Heart left ventricle (tissue), 16 donors: ENCODE measurements around the gene ZMYM2. TPM values are rescaled to one million over a fixed set of nuclear protein-coding genes. Genes with fewer than 3 reads are reported as not detected.
A peak's percentile ranks its signal among the peaks of the same experiment; 100 is the strongest.

Experiments
- ATAC-seq, 4 donors: fragments of 200-7000 bp; cut with Tn5 transposase; one replicate each; pipeline ENCODE4 v1.9.1; 2020 to 2022; ENCODE audit warnings: moderate library complexity in 4 of 4, mild to moderate bottlenecking in 3 of 4, moderate number of reproducible peaks in 1 of 4
- DNase-seq, 5 donors: peaks; one replicate each; pipeline ENCODE4 v3.0.0-alpha.2; 2020
- H3K27ac ChIP-seq, 12 donors: fragments of 200-600 bp; sonication (generic) in 4 of 12; one replicate each; pipeline versions ENCODE4 v1.5.0 to v1.8.0; 2016 to 2022; ENCODE audit warnings: mild to moderate bottlenecking in 2 of 12
- H3K27me3 ChIP-seq, 9 donors: fragments of 200-600 bp; sonication (generic) in 2 of 9; one replicate each; pipeline versions ENCODE4 v1.5.1 to v1.8.0; 2016 to 2022; ENCODE audit warnings: mild to moderate bottlenecking in 3 of 9
- H3K36me3 ChIP-seq, 9 donors: fragments of 200-600 bp; sonication (generic) in 2 of 9; one replicate each; pipeline versions ENCODE4 v1.5.0 to v1.8.0; 2018 to 2022; ENCODE audit warnings: mild to moderate bottlenecking in 2 of 9
- H3K4me1 ChIP-seq, 12 donors: fragments of 200-600 bp; sonication (generic) in 4 of 12; one replicate each; pipeline versions ENCODE4 v1.5.0 to v1.8.0; 2016 to 2022; ENCODE audit warnings: mild to moderate bottlenecking in 3 of 12
- H3K4me3 ChIP-seq, 12 donors: fragments of 200-600 bp; sonication (generic) in 4 of 12; one replicate each; pipeline versions ENCODE4 v1.5.0 to v1.8.0; 2017 to 2022; ENCODE audit warnings: mild to moderate bottlenecking in 9 of 12, moderate library complexity in 4 of 12
- H3K9me3 ChIP-seq, 12 donors: fragments of 200-600 bp; sonication (generic) in 4 of 12; one replicate each; pipeline versions ENCODE4 v1.5.0 to v1.8.0; 2016 to 2022; ENCODE audit warnings: mild to moderate bottlenecking in 1 of 12
- CTCF ChIP-seq, 12 donors: fragments of 200-600 bp; sonication (generic) in 4 of 12; IDR thresholded peaks; one replicate each; pipeline versions ENCODE4 v1.5.0 to v1.8.0; 2018 to 2022; ENCODE audit warnings: antibody characterized with exemption in 12 of 12, mild to moderate bottlenecking in 5 of 12
- POLR2A ChIP-seq, 2 donors: fragments of 450-650 bp; IDR thresholded peaks; one replicate each; pipeline ENCODE4 v1.6.1; 2017; ENCODE audit warnings: antibody characterized with exemption in 2 of 2, mild to moderate bottlenecking in 2 of 2, moderate library complexity in 2 of 2
- WGBS, 4 donors: extraction: QIAGEN DNeasy Blood & Tissue Kit in 2 of 4; methylation state at CpG; one replicate each; pipeline versions ENCODE4 v1.1.5 to v1.1.7; 2013 to 2018; 5-methylcytosine and 5-hydroxymethylcytosine counted together
- intact Hi-C, 10 donors: fragments of 100-400 bp; cut with DNase I; formaldehyde crosslinking; loops; one replicate each; pipeline versions ENCODE4 v1.11.1 to v1.14.2; 2022
- polyA plus RNA-seq, 2 donors: library from polyadenylated mRNA; stranded (reverse); fragments of 200-250 nt; gene quantifications; one replicate each; pipeline ENCODE4 v1.2.3, GENCODE V29; 2013
- total RNA-seq, 9 donors: library from RNA; depleted of rRNA in 2 of 9; stranded (reverse); fragments of >200 nt in 2 of 9; fragmentation: NEBNext Ultra II Directional in 3 of 9; extraction: Animal tissue kit (Norgen Biotek cat#: 25700) in 3 of 9; gene quantifications; one replicate each; pipeline versions ENCODE4 v1.1.0 to v1.2.4, GENCODE V29; 2016 to 2023
- donor health status: ischemic (EF 13 %, LVEDD 7.1; RV severe dilation, severe dysfunction).
- donor health status: healthy with polysubstance abuse.
- donor health status: DM: no; HTN: yes; CAD: no.
- donor health status: DM: no; HTN: no; CAD: no.
- donor health status: ischemic (EF 25% LVEDD 6.9; RV normal size, moderate dysfunction).
- donor health status: ischemic (EF 25% LVEDD 5.7; RV mildly dilated, moderate dysfunction).
- donor health status: healthy.
- donor health status: DM: yes; HTN: yes; CAD: no.
- donor health status: ischemic (EF 35%, LVEDD 5.7; RV mildly dilated, moderate dysfunction).
- donor health status: nonischemic (EF 11% LVEDD 7.7; RV severe dilation, severe dysfunction).
- donor health status: DM: yes; HTN: yes; CAD: no.
- donor health status: PGD.
- donor health status: ischemic (EF 29% LVEDD 5.4; RV normal size, mild dysfunction).
- donor health status: nonischemic (EF 23%, LVEDD 6.1; RV moderate dilation, normal function).

Gene ZMYM2
- total and polyA plus RNA-seq, 11 donors: 11.2 to 69.3 (median 51.9) TPM

DNA sequence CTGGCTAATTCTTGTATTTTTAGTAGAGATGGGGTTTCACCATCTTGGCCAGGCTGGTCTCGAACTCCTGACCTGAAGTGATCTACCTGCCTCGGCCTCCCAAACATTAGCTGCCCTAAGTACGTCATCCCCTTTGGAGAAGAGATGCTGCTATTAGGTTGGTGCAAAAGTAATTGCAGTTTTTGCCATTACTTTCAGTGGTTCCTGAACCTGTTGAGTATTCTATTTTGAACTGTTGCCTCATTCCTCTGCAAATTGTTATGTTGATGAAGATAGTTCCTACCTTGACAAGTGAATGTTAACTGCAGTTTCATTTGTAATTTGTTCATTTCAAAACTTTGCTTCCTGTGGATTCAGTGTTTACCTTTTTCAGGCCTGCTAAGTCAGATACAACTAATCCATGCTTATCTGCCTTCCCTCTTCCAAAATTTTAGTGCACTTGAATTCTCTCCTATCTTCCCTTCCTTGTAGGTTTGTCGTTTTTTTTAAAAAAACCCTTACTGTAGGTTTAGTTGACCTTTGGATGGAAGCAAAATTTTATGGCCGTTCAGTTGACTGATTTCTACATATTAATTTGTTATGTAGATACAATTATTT lies 24.0 kb downstream of the ZMYM2 start:
- H3K4me1 ChIP-seq: peaks cover 0 to 21% (median 7%) of the 10 kb centered on the region in 12 donors
- 83 to 89% (median 85%) methylated on average over 5 of the region's 5 CpGs for WGBS, 4 donors
- TF ChIP-seq POLR2A (IDR thresholded peaks at IDR 0.05): no peak
- no peak for TF ChIP-seq CTCF (IDR thresholded peaks at IDR 0.05)
- no peak for ATAC-seq
- intact Hi-C loops: loop anchor here in 5 of 10 donors (5.0 to 10.0 kb wide), 2 partner anchors 180 to 182 kb away; partner anchors contain the start of gene GJA3 (in 5 of the 5)
- peaks cover 0 to 58% (median 7%) of the 10 kb centered on the region in 9 donors for H3K36me3 ChIP-seq
- no peaks in the 10 kb centered on the region for H3K27me3 ChIP-seq
- no peak overlapping the region for H3K27ac ChIP-seq
- peaks cover 0 to 23% (median 10%) of the 10 kb centered on the region in 12 donors for H3K9me3 ChIP-seq
- H3K4me3 ChIP-seq: no peak overlapping the region
- no peak for DNase-seq

DNA sequence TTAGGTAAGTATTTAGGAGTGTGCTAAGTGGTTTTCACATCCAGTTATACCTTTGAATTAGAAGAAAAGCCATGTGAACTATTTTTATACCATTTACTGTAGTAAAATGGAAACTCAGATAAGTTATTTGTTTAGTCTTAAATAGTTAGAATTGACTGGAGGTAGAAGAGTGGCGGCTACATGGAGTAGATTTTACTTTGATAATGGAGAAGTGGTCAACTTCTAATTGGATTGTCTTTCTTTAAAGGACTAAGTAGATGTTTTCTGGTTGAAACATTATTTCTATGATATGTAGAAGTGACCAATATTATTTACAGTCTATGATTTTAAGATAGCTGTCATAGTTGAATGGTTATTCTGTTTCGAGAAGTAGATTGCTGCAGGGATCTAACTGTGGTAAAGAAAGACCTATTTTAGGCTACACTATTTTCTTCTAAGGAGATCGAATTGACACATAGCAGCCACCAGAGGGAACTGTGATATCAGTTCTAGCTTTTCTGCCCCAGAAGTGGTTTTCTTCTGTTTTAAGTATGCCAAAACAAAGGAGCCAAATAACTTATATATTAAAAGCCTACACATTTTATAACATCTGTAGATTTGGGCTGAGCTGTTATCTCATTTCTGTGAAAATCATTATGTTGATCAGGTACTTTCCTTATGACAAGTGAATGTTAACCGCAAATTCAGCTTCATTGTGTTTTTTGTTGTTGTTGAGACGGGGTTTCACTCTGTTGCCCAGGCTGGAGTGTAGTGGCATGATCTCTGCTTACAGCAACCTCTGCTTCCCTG lies 26.1 kb downstream of the ZMYM2 start:
- Histone ChIP-seq H3K27ac (no peak overlapping the region), H3K36me3 (peaks cover 0 to 53% (median 1%) of the 10 kb centered on the region in 9 donors), H3K27me3 (no peaks in the 10 kb centered on the region), H3K4me3 (no peak overlapping the region), H3K4me1 (peaks cover 0 to 29% (median 13%) of the 10 kb centered on the region in 12 donors), H3K9me3 (peaks cover 0 to 2% (median 0%) of the 10 kb centered on the region in 12 donors)
- intact Hi-C loops: loop anchor here in 6 of 10 donors (5.0 to 10.0 kb wide), 2 partner anchors 178 to 180 kb away; partner anchors contain the start of gene GJA3 (in 6 of the 6)
- WGBS, 4 donors: 60 to 65% (median 64%) methylated on average over 5 of the region's 5 CpGs
- TF ChIP-seq POLR2A (IDR thresholded peaks at IDR 0.05) (no peak), CTCF (IDR thresholded peaks at IDR 0.05) (peak; percentile 24 to 69 (median 46))
- DNase-seq: no peak
- ATAC-seq: peak in 2 of 4 donors; percentile 46 to 55

DNA sequence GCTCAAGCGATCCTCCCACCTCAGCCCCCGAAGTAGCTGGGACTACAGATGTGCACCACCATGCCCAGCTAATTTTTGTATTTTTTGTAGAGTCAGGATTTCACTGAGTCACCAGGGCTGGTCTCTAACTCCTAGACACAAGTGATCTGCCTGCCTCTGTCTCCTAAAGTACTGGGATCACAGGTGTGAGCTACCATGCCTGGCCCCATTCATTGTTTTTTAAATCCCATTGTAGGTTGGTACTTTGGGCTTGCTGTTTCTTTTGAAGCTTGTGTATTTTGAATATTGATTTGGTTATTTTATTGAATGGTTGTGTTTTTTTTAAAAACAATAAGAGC lies 26.7 kb downstream of the ZMYM2 start:
- ATAC-seq: no peak
- Histone ChIP-seq H3K27me3 (no peaks in the 10 kb centered on the region), H3K4me3 (no peak overlapping the region), H3K4me1 (peaks cover 2 to 35% (median 19%) of the 10 kb centered on the region in 12 donors), H3K36me3 (peaks cover 0 to 51% (median 0%) of the 10 kb centered on the region in 9 donors), H3K27ac (no peak overlapping the region), H3K9me3 (no peaks in the 10 kb centered on the region)
- 42 to 66% (median 49%) methylated on average over 2 of the region's 2 CpGs for WGBS, 4 donors
- no peak for TF ChIP-seq CTCF (IDR thresholded peaks at IDR 0.05)
- TF ChIP-seq POLR2A (IDR thresholded peaks at IDR 0.05): no peak
- no peak for DNase-seq
- intact Hi-C loops: loop anchor here in 5 of 10 donors (5.0 to 10.0 kb wide), 2 partner anchors 177 to 180 kb away; partner anchors contain the start of gene GJA3 (in 5 of the 5)

GRCh38 chr13:19991531-19991930 lies 33.0 kb downstream of the ZMYM2 start:
- no peak for ATAC-seq
- WGBS, 4 donors: 94 to 100% (median 95%) methylated on average over 2 of the region's 2 CpGs
- no peak overlapping the region for H3K4me3 ChIP-seq
- no peaks in the 10 kb centered on the region for H3K27me3 ChIP-seq
- H3K36me3 ChIP-seq: peaks cover 0 to 62% (median 36%) of the 10 kb centered on the region in 9 donors
- peaks cover 5 to 31% (median 17%) of the 10 kb centered on the region in 12 donors for H3K4me1 ChIP-seq
- H3K27ac ChIP-seq: no peak overlapping the region
- intact Hi-C loops: no loop called here
- TF ChIP-seq CTCF (IDR thresholded peaks at IDR 0.05) (no peak), POLR2A (IDR thresholded peaks at IDR 0.05) (no peak)
- H3K9me3 ChIP-seq: no peaks in the 10 kb centered on the region
- DNase-seq: no peak
